ENCODE results near the gene DMD.

DMD gene

DNA sequence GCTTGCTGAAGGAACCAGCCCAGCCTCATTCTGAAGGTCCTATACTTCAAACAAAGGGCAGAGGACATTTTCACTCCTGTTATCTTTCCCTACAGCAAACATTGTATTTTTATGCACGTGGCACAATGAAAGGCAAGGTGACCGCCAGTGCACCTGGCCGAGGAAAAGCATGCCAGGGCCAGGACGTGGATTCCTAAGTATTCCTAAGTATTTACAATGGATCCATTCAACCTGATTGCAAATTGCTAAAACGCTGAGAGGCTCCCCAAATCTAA is 2011.6 kb downstream of the DMD start:
- no peak for DNase-seq

DNA sequence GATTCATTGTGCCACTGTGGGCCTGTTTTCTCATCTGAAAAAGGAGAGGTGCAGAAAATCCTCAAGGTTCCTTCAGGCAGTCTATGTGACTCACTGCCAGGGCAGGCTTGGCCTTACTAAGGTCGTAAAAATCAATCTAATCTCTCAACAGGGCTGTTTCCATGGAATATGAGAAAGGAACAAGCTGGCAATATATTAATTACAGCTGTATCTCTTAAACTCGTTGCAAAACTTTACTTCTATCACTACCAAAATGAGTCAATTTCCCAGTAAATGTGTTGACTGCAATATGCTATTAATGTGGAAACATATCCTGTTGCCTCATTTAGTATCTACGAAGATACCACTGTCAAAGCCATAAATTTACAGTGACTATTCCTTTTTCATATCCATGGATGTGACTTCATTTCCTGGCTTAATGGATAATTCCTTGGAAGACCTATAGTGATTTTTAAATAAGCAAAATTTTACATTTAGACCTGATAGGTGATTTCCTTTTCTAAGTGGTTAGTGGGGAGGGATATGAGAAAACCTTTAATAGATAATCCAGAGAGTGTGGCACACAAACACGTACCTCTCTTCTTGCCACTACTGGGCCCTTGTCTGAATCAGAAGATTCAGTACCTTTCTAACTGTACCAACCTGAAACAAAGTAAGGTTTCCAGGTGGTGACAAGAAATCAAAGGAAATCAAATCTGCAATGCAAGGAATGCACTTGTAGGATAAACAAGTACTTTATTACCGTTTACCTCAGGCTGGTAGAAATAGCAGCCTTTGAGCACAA is 2012.1 kb downstream of the DMD start:
- no peak for DNase-seq

DNA sequence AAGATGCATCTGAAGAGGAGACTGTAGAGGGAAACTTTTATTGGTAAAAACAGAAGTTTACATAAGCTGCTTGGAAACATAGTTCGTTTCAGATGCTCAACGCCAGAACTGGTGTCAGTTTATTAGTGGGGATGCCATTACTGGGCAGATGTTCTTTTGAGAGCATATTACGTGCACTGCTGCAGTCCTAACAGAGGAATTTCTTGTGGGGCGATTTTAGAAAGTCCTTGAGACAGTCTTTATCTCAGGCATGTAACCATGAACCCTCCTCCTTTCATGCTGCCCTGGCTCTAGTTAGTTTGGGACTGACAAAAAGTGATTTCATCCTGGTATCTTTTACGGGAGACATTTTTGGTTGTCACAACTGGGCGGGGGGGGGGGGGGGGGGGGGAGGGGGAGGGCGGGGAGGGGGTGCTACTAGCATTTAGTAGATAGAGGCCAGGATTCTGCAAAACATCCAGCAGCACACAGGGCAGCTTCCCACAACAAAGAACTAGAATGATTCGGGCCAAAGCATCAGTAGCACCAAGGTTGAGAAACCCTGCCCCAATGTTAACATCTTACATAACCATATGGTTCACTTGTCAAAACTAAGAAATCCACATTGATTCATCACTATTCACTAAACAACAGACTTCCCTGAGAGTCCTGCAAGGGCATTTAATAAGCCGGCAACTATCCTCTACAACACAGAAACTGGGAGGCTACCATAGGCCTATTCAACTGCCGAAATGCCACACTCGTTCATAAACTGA is 2021.0 kb downstream of the DMD start:
- DNase-seq, result no peak

DNA sequence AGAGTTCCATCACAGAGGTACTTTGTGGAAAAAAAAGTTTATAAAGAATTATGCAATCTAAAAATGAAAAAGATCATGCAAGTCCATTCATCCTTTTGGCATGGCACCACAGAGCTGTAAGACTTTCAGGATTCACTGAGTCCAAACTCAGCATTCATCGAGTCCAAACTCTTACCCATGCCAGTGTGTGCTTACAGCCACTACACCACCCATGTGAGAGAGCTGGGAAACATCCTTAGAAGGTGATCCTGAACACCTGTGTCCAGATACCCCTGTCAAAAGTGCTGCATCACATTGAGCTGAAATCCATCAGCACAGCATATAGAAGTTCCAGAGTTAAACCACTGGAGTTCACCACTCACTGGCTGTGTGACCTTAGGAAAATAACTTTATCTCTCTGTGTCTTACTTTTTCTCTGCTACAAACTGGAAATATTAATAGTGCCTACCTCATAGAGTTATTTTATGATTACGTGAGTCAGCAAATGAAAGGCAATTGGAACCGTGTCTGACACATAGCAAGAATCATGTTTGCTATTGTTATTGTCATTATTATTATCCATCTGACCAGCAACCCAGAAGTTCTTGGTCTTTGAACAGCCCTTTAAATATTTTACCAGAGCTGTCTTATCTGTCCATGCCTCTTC is 2024.5 kb downstream of the DMD start:
- DNase-seq, result no peak

GRCh38 chrX:31185884-31186283 is 2025.5 kb downstream of the DMD start:
- DNase-seq, result no peak

DNA sequence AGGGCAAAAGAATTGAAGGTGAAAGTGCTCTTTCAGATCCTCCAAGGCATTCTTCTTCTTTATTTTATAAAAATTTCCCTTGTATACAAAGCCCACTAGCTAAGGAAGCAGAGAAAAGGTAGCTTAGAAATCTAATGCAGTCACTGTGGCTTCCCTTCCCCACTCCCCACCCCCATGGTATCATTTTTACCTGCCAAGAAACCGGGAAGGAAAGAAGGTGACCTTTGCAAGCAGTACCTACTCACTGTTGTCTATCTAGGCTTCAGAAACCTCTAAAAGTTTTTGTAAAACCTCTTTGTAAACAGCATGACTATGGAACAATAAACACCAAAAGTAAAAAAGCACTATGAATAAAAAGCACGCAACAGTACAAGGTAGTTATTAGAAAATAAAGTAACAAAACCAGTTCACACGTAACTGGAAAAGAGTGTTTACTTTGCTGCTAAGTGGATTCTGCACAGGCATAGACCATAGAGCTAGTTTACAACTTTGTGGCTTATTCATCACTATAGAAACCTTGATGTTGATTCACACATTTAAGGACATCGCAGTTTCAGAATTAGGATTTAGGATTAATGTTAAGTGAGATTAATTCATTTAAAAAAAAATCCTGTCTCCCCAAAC is 2029.9 kb downstream of the DMD start:
- no peak for DNase-seq

DNA sequence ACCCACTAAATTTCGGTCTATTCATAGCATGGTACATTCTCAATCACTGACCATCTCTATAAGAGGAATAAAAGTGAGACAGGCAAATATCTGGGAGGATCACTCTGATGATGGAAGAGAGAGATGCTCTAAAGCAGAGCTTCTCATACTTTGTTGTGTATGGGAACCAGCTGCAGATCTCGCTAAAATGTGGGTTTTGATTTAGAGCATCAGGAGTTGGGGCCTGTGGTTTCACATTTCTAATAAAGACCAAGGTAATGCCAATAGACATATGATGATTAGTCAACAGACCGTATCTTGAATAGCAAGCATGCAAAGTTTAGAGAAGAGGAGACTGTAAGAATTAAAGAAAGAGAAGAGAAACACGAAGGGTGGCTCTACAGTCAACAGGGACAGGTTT is 2032.1 kb downstream of the DMD start:
- no peak for DNase-seq

- no peak for DNase-seq
Observed at GRCh38 chrX:31178769-31179125, 2032.6 kb downstream of the DMD start.

DNA sequence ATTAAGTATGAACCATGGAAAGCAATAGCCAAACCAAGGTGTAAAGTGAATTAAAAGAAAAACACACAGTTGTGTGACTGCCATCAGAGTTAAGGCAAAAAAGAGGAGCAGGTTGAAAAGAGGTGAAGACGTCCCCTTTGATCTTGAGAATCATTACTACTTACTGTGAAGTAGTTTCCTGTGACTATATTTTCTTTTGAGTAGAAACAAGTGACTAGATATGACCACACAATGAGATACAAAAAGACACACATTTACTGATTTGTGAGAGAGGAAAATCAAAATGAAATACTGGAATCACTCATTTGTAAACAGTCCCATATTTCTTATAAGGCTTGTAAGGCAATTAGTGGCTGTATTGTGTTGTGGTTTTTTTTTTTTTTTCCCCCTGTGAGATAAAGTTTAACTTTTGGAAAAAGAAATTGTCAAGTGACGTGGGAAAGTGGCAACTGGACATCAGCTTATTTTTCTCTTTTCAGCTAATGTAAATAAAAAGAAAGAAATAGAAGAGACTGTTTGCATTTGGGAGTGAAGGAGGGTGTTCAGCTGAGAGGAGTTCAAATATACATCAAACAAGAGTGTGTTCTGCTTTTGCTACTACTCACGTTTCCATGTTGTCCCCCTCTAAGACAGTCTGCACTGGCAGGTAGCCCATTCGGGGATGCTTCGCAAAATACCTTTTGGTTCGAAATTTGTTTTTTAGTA is 2033.1 kb downstream of the DMD start:
- no peak for DNase-seq

DNA sequence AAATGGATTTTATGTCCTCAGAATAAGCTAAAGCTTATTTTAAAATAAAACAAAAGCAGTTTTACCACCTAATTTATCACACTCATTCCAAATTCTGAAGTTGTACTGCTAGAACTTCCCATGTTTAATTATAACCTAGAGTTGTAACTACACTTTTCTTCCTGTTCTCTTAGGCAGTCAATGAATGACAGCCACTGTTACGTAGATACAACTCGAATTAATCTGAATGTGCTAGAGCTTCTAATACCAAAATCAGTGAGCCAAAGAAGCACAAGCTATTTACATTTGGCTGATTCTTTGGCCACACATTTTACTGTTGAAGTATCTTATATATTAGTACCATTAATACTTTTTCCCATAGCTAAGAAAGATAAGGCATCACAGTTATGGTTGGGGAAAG is 2040.6 kb downstream of the DMD start:
- DNase-seq, result no peak

GRCh38 chrX:31168551-31168950 is 2042.8 kb downstream of the DMD start:
- no peak for DNase-seq

DNA sequence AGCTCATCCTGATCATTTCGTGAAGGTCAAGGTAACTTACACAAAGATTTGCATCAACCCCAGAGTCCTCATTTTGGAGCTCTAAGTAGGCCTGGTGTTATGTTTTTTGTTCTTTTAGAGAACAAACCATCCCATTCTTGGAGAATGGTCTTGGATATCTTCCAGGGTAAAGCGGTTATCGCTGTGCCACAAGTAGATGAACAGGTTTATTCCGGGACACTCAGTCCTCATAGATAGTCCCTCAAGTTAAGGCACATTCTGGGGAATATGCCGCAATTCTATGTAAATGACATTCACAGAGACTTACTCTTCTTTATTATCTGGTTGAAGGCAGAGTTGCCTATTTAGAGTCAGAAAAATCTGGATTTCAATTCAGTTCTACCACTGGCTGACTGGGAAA is 2044.5 kb downstream of the DMD start:
- no peak for DNase-seq

- no peak for DNase-seq
Observed at GRCh38 chrX:31166416-31166815, 2044.9 kb downstream of the DMD start.

GRCh38 chrX:31165241-31166035 is 2045.9 kb downstream of the DMD start:
- DNase-seq, result no peak

- DNase-seq, result no peak
Observed at GRCh38 chrX:31154946-31155345, 2056.4 kb downstream of the DMD start.

DNA sequence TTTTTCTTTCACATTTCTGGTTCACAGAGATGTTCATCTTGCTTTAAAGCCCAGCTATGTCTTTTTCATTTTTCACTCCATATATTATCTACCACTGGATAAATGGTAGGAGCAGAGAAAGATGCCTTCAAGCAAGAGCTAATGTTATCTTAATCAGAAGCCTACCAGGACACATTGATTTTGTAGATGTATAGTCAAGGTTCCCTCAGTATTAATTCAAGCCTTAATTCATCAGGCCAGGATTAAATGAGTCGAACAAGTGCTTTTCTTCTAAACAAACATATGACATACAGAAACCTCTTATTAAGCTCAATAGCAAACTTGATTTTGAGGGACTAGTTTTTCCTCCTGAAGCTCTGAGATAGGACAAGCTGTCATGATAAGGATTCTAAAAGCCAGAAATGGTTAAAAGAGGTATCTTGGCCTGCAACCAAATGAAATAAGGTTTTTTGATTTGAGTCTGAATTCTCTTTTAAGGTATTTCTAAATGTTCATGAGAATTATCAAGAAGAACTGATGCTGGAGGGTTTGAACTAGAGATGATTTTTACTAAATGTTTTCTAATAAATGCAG is 2057.8 kb downstream of the DMD start:
- DNase-seq, result no peak

- no peak for DNase-seq
Observed at GRCh38 chrX:31147175-31147574, 2064.2 kb downstream of the DMD start.

- DNase-seq, result no peak
Observed at GRCh38 chrX:31139961-31140360, 2071.4 kb downstream of the DMD start.

GRCh38 chrX:31138124-31138523 is 2073.2 kb downstream of the DMD start:
- DNase-seq, result no peak

GRCh38 chrX:31136144-31136611 is 2075.2 kb downstream of the DMD start:
- DNase-seq, result no peak

DNA sequence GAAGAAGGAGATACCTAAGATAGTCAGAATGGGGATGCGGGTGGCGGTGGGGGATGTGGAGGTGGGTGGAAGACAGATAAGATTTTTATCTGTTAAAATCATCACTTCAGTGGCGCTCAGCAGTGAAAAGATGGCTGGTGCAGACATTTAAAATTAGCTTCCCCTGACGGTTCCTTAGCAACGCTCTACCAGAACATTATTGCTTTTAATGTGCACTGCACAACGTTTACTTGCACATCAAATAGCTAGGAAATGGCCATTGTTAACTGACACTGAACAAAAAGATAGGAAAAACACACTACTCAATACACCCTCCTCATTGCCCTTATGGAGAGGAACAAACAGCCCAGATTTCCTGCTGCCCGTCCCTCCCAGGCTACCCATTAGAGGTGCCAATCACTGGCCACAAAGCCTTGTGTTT is 2078.5 kb downstream of the DMD start:
- DNase-seq, result no peak

Data from SW 1271 (cell line).